NCI-H345 treated with DMSO at 0.1 percent for 48 hours (cell line): Measurements from ENCODE around the gene PAX3.

Experiments
- DNase-seq: peaks from one replicate; lab custom pipeline; 2025; ENCODE audit not compliant: unreplicated experiment; lab: John Stamatoyannopoulos, UW

Gene PAX3

DNA sequence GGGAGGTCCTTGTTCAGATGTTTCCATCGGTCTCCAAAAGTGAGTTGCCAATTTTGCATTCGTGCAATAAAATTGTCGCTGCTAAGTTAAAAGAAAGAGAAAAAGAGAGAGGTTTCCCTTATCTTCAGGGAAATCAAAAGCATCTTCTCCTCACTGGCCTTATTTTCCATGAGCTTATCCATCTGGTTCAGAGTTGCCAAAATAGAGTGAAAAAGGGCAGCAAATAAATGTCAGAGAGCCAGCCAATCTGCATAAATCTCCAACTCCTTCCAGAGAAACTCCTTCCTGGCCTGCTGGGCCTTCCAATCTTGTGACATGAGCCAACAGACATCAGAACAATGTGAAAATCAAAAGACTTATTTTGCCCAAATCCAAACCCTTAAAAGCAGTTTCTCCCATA is 28.4 kb downstream of the PAX3 start:
- DNase-seq: no peak

DNA sequence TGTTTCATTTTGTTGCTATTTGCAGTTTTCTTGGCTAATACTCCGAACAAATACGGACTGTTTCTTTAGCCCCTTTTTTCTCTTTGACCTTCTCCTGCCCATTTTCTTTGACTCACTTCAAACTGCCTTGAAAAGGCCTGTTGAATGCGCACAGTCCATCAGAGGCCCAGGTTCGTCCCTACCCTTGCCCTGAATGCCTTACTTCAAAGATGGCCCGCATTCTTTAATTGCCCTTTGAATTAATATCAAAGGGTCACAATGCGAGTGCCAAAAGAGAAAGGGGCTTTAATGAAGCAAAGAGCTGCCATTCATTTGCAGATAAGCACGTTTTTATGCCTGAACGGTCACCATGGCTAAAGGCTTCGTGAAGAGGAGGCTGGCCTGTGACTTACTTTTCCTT is 29.7 kb downstream of the PAX3 start:
- no peak for DNase-seq

DNA sequence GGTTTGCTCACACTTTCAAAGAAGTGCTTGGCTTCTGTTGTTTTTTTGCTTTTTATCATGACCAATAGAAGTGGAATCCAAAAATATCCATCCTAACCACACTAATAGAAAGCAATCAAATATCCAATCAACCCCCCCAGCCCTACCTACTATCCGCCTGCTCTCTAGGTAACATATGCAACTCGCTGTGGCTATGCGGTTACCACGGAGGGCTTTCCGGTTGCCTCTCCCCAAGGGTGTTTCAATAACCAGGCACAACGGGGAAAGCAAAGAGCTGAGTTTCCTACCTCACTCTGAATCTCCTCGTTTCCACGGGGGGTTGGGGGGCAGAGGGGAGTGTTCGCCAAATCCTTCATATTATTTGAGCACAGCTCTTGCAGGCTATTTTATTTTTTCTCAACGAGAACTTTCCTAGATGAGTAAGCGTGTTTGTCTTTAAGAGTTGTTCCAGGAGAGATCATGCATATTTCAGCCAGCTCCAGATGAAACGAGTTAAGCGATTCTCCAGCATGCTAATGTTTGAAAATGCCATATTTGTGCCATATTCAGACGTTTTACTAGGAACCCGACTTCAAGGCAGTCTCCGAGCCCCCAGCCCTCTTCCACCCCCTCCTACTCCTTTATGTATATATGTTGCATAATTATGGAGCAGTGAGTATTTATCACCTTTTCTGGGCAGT is 30.3 kb downstream of the PAX3 start:
- DNase-seq: no peak

DNA sequence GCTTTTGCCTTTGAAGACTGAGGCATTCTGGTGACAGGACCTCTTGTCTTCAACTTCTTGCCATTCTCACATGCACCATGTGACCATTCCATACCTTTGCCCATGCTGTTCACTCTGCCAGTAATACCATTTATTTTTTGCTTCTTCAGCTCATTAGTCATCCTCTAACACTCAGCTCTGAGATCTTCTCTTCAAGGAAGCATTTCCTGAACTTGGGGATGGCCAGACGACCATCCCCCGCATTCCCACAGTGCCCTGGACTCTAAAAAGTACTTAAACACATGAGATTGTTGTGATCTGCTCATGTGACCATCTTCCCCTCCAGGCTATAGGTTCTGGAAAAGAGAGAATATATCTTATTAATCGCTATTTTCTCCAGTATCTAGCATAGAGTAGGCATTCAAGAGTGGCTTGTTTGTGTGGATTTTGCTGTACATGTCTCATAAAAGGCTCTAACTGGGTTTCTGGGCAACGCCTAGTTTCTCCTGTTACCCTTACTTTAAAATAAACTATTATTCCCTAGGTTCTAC is 33.9 kb downstream of the PAX3 start:
- no peak for DNase-seq

DNA sequence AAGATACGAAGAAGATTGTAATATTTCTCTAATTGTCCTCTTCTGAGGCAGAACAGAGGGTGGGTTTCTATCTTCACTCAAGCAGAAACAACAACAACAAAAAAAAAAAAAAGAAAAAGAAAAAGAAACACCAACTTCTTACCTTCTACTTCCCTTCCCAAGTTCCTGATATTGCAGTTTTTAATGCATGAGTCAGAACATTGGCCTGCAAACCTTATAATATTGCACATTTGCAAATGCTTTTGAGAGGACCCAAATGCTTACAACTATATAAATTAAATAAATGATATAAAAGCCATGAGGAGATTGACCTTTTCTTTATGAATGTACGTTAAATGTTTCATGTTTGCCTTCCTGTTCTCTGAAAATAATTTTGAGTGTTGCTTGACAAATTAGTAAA is 37.3 kb downstream of the PAX3 start:
- DNase-seq: no peak

DNA sequence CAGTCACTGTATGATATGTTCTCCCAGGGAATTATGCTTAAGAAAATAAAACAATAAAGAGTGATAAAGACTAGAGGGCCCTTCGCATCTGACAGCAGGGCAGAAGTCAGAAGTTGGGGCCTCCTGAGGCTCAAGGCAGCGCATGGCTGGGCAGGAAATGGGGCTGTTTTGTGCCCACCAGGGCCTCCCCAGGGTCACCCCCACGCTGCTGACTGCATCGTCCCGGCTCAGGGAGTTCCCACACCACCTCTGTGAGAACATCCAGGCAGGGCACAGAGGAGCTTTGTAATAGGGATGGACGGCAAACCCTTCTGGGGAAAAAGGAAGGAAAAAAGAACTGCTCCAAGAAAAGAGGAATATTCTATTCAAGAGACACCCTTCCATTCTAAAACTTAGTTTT is 41.2 kb downstream of the PAX3 start:
- DNase-seq: no peak

DNA sequence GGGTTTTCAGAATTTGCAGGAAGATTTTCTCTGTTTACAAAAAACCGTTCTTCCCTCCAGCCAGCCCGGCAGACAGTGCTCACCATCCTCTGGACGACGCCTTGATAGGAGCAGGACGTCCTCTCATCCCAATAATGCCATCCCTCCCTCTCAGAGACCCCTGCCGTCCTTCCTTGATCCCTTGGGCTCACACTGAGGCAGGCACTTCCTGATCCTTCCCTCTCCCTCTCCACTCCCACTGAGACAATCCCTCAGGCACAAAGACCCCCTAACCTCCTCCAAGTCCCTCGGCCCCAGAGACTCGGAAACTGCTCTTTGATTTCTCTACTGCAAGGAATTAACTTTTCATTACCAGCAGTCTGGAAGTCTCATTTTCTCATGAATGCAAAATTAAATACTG is 42.5 kb downstream of the PAX3 start:
- DNase-seq: no peak

DNA sequence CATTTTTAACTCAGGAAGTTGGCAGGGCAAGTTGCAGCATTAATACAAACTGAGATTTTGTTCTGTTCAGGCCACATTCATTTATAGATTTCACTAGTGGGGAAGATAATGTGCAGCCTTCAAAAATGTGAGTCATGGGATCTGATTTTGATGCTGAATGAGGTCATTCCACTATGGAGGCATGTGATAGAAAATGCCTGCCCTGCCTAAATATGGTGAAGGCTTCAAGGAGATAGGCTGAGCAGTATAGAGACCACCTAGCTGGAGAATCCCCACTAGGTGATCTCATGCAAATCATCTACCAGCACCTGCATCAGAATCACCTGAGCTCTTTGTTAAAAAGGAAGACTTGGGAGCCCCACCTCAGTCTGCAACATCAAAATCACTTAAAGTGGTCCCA is 43.7 kb downstream of the PAX3 start:
- DNase-seq: no peak

DNA sequence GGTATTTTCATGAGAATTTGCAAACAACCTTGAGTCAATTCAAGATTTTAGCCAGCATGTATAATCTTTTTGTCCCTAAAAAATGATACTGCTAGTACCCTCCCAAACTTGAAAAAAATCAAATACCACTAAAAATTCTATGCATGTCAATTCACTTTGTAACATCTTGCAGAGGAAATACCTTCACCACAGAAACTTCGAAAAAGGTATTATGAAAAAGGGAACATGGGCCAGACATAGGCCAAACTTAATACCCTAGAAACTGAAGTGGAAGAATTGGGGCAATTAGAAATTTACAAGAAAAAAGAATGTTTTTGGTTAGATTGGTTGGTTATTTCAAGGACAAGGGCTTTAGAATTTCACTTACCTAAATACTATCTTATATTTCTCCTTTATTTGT is 48.5 kb downstream of the PAX3 start:
- DNase-seq: no peak

DNA sequence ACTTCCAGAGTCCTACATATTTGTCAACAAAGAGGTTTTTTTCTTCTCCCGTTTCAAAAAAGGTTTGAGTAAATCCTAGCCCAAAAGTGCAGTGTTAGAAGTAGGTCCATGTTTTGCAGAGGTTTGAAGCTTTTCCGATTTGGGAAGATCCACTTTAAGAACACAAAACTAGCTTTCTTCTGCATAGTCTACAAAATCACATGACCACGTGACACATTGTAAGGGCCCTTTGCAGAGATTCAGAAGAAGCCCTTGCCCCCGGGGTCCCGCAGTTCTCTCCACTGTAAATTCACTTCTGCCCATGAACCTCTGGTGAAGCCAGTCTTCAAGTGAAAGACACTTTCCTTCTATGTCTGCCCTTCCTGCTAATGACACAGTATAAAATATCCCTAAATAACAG is 49.4 kb downstream of the PAX3 start:
- DNase-seq: no peak

DNA sequence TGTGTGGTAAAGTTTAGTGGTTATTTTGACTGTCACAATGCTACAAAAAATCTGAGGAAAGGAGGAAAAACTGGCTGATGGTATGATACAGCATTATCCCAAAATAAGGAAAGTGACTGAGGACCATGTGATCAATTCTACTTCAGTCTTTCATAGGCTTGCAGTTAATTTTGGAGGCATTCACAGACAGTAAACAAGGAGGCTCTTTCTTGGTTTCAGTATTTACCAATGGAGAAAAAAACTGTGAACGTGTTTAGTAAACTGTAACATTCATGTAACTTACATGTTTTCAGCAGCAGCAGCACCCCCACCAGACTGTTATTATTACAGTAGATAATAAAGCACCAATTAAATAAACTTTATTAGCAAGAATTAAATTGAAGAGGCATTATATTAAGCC is 50.0 kb downstream of the PAX3 start:
- DNase-seq: no peak

DNA sequence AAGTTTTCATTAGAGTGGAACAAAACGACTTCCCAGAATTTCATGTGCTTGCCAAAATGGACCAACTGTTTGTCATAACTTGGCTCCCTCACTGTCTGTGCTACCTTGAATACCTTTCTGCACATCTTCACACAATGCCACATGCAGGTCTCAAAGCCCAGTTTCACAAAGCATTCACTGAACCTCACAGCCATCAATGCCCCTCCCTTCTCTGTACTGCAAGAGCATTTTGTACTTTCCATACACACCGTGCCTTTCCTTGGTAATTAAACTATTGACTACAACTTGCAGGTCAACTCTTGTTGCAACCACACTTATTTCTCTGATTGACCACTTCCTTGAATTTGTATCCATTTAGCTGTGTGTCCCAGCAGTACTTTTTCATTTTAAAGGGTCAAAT is 50.5 kb downstream of the PAX3 start:
- no peak for DNase-seq

DNA sequence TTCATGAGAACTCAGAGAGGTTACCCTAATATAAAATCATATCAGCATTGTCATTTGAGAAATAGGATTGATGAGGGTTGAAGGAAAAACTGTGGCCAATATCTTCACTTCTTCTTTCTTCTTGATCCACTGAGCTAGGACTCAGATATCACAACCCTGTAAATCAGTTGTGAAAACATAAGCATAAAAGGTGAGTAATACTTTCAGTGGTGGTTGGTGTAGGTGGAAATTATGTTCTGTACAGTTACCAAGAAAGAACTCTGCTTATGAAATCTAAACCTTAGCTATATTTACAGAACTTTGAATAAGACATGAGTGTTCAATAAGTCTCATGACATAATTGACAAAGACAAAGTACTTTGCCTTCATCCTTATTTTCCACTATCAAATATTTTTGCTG is 56.3 kb downstream of the PAX3 start:
- no peak for DNase-seq

DNA sequence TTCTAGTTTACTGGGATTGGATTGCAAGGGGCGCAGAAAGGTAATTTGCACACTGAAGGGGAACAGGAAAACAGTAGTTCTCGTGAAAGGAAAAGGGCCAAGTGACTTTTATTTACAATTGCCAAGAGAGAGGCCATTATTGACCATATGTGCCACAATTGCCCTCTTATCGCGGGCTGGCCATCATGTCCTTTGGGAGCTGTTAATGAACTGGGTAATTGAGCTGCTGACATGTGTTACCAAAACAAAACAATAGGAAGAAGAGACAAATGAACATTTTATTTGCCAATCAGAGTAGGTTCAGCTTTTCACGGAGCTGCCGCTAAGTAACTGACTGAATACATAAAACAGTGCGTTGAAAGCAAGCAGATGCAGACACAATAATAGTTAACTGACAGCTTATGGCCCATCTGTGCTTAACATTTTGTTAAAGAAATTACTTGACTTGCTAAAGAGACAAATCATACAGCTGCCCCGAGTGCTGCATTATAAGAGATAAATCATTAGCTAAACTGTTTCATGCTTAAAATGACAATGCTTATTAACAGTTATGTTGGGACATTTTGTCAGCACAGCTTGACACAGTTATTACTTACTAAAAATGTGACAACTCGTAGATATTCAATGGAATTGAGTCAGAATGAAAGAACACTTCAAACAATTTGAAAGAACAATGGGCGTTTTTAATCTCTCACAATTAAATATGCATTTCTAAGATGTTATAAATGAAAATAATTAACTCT is 57.5 kb downstream of the PAX3 start:
- DNase-seq: peak; percentile 81

DNA sequence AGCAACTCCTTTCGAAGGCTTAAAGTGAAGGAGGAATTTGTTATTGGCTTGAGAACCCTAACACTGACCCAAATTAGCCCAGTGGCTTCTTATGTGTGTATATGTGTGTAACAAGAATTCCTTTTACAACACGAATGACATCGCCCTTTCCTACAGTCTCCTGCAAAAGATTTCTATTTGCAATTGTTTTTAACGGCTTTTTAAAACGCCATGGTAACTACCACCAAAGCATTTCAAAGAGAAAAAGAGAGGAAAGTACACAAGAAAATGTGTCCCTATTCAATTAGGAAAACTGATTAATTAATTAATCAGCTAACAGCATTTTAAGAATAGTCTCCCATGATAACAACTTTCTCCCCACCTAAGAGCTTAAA is 58.1 kb downstream of the PAX3 start:
- DNase-seq: no peak

DNA sequence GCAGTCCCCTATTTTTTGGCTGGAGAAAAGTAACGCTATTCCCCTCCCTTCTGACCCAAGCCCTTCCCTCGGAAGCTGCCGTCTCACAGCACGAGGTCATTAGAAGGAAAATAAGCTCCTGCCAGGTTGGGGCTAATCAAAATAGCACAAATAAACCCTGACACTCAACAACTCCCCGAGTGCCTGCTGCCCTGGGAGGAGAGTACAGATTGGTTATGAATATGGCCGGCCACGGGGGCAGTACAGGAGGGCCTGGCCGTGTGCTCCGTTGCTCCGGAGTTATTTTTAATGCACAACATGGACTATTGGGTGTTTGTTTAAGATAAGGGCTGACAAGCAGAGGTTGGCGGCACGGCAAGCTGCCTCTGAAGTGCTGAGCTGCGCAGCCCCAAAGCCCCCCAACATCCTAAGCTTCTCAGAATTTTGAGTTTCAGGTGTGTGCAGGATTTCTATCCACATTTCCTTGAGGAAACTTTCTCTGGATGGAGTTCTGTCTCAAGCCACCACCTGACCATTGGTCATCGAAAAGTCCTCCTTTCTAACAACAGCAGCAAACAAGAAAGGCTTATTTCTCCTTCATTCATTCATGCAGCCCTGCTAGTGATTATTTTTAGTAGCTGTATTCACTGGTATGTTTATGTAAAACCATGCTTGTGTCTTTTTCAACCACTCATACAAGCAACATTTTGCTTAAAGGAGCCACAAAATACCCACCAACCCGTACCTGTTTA is 58.7 kb downstream of the PAX3 start:
- no peak for DNase-seq

DNA sequence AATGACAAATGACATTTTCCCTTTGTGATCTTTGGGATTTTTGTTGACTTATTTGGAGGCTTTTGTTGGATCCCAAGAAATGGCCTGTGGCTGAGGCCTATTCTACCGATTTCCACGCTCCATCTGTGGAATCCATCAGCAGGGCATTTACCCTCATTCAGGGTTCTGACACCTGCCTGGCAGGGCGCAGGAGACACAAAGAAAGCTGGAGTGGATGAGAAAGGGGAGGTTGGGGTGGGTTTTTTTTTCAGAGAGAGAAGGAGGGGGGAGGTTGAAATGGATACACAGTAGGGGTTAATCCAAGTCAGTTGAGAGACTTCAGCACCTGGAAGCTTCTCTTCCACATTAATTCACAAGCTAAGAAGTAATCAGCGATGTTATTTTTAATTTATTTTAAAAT is 59.7 kb downstream of the PAX3 start:
- peak; percentile 63 for DNase-seq

DNA sequence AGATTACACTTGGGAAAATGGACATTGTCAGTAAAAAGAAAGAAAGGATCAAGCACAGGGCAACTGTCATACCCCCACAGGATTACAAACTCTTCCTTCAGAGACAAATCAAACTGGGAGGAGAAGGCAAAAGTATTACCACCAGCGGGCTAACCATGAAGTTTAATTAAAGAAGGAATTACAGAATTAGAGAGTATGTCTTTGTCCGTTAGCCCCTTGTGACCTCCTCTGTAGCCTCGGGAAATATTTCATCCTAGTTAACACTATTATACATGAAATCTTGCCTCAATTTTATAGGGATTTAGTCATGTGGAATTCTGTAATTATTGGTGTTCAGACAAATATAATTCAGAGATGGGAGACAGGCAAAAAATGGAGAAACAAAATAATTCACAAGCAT is 60.7 kb downstream of the PAX3 start:
- DNase-seq: no peak

DNA sequence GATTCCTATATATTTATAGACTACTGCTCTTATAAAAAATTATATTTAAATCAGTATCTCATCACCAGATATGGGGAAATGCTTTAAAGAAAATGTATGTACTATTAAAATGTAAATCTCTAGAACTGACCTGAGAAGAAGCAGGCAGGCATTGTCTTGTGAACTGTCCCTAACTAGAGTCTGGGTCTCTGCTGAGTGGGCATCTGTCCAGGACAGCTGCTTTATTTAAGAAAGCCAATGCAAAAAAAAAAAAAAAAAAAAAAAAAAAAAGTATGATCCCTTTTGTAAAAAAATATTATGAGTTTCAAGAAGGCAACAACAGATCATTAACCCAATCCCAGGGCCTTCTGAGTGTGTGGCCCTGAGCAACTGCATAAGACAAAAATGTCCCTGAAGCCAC is 66.0 kb downstream of the PAX3 start:
- DNase-seq: no peak

DNA sequence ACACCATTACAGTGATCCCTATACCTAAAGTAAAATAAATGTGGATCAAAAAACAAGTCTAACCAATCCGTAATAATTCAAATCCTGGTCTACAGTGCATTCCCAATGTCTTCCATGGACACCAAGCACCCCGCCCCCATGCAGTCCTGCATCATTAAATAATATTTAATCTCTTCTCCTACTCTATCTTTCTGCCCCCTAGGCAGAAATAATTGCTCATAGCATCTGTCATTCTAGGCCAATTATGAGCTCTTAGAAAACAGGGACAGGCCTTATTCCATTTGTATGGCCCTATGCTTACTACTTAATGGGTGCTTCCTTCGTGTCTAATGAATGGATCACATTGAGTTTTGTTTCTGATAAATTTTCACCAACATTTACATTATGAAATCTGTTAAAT is 66.4 kb downstream of the PAX3 start:
- DNase-seq: no peak

DNA sequence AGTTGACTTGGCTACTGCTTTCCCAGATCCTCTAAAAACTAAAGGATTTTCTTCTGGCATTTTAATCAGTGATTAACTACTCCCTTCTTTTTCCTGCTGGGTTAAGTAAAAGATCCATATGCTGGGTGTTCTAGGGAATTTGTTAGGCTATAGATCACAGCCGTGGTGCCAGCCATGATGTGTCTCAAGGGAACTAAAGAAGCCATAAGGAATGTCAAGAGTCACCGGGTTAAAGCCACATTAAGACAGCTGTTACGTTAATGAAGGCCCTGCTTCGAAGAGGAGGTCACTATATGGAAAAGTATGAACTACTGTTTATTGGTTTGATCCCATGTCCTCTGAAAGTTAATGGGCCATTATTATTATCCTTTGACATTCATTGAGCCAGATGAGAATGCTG is 70.7 kb downstream of the PAX3 start:
- DNase-seq: no peak

DNA sequence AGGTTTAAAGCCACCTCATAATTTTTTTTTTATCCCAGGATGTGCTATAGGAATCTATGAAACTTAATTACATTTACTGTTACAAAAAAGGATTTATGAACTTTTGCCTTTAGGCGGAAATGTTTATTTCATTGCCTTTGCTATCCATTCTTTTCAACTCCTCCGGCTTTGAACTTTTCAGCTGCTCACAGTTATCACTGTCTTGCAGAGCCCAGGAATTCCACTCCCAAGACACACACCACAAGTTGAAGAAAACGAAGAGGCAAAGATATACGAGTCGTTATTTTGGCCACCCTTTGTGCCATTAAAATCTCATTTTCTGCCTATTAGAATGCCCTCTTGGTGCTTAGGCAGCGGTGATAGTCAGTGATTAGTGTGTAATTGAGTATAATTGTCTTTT is 80.0 kb downstream of the PAX3 start:
- no peak for DNase-seq
